Esophagus (tissue), 2 donors: ENCODE data around the gene ATP5F1D. TPM values are rescaled to one million over a fixed set of nuclear protein-coding genes. Genes with fewer than 3 reads are reported as not detected.

Experiments
- H3K27ac ChIP-seq, 2 donors: one replicate each; pipeline ENCODE4 v1.5.1; 2013; ENCODE audit warnings: low read depth in 2 of 2, mild to moderate bottlenecking in 2 of 2, inconsistent platforms in 1 of 2, low read length in 1 of 2, moderate library complexity in 1 of 2
- H3K27me3 ChIP-seq, 2 donors: one replicate each; pipeline ENCODE4 v1.6.1; 2013; ENCODE audit warnings: low read length in 2 of 2, control low read depth in 1 of 2, mild to moderate bottlenecking in 1 of 2; ENCODE audit not compliant: insufficient read depth in 2 of 2, control insufficient read depth in 1 of 2
- H3K36me3 ChIP-seq, 2 donors: one replicate each; pipeline ENCODE4 v1.6.1; 2013; ENCODE audit warnings: low read length in 1 of 2; ENCODE audit not compliant: control insufficient read depth in 2 of 2, insufficient read depth in 2 of 2
- H3K4me1 ChIP-seq, 2 donors: one replicate each; pipeline ENCODE4 v1.6.1; 2013; ENCODE audit warnings: low read length in 1 of 2; ENCODE audit not compliant: control insufficient read depth in 2 of 2, insufficient read depth in 2 of 2
- H3K4me3 ChIP-seq, 2 donors: one replicate each; pipeline ENCODE4 v1.5.1; 2013; ENCODE audit warnings: low read length in 2 of 2, mild to moderate bottlenecking in 2 of 2, low read depth in 1 of 2, moderate library complexity in 1 of 2
- H3K9me3 ChIP-seq, 2 donors: one replicate each; pipeline ENCODE4 v1.6.1; 2013; ENCODE audit warnings: mild to moderate bottlenecking in 2 of 2, low read depth in 1 of 2, low read length in 1 of 2, moderate library complexity in 1 of 2; ENCODE audit not compliant: control insufficient read depth in 2 of 2, insufficient read depth in 1 of 2
- WGBS, 2 donors: extraction: QIAGEN DNeasy Blood & Tissue Kit; methylation state at CpG; one replicate each; pipeline ENCODE4 v1.1.7; 2013; 5-methylcytosine and 5-hydroxymethylcytosine counted together
- polyA plus RNA-seq, 2 donors: library from polyadenylated mRNA; stranded (reverse); fragments of 200-250 nt; gene quantifications; one replicate each; pipeline ENCODE4 v1.2.3, GENCODE V29; 2013
- donor health status: healthy with polysubstance abuse.
- donor health status: Bipolar disorder and iron deficiency.

The ATP5F1D gene
- polyA plus RNA-seq, 2 donors = 234 to 289 TPM

DNA sequence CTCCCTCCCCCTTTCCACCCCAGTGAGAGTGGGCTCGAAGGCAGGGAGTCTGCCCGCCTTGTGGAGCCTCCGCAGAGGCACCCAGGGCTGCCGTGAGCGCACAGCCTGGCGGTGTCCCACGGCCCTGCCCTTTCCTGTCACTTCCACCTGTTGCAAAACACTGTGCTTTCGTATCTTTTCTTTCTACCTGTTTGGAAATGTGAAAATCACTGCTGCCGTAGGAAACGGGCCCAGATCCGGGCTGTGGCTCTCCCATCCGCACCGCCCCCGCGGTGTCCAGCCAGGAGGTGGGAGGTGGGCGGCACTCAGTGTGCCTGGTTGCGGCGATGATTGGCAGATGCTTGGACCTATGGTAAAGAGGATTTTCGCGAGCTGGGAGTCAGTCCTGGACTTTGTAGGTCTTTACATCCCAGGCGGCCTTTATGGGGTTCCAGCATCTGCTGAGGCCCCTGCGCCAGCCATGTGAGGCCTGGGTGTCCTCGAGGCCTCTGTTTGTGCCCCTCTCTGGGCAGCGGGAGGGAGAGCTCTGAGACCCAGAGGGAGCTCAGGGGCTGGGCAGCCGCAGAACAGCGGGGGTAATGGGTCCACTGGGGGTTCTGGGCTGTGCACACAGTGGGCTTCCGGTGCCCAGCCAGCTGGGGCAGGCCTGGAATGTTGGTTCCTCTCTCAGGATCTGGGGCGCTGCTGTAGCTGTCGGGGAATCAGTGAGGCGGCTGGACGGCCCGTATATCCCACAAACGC is 29.9 kb upstream of the ATP5F1D start:
- 62 to 76% methylated on average over 32 to 33 of the region's 33 CpGs for WGBS, 2 donors
- Histone ChIP-seq H3K4me3 (no peak overlapping the region), H3K36me3 (peaks cover 0 to 9% of the 10 kb centered on the region in 2 donors), H3K4me1 (peaks cover 14 to 46% of the 10 kb centered on the region in 2 donors), H3K27ac (peak overlapping the region; percentile 47 to 86), H3K9me3 (no peaks in the 10 kb centered on the region), H3K27me3 (no peaks in the 10 kb centered on the region)

DNA sequence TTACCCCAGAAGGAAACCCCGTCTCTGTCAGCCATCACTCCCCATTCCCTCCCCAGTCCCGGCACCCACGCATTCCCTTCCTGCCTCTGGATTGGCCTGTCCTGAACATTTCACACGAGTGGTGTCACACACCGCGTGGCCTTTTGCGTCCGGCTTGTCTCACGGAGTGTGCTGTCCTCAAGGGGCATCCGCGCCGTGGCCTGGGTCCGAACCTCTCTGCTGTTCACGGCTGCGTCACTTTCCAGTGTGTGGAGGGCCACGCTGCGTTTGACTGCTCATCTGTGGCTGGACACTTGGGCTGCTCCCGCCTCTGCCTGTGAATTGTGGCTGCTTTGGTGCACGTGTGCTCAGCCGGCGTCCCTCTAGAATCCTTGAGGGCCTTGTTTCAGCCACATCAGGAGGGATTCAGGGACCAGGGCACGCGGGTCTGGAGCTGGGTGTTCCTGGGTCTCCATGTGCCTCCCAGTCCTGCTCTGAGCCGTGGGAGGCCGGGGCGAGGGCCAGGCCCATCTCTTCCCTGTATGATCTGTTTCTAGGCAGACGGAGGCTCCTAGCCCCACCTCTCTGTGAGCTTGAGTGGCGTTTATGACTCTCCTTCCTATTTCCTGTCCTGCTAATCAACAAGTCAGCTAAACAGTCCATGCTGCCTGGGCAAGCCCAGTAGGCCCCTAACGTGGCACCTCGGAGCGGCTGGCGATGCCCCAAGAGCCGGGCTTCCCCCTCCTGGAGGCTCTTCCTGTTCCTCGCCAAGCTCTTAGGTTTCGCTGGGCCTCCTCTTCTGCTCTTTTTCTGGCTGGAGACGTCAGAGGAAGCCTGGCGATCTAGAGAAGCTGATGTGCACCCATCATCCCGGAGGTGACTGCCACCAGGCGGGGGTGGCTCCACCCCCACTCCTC is 27.9 kb upstream of the ATP5F1D start:
- H3K4me1 ChIP-seq = peaks cover 12 to 44% of the 10 kb centered on the region in 2 donors
- H3K9me3 ChIP-seq = no peaks in the 10 kb centered on the region
- H3K27me3 ChIP-seq = no peaks in the 10 kb centered on the region
- no peak overlapping the region for H3K4me3 ChIP-seq
- peaks cover 0 to 9% of the 10 kb centered on the region in 2 donors for H3K36me3 ChIP-seq
- WGBS, 2 donors = 40 to 51% methylated on average over 39 of the region's 39 CpGs
- peak overlapping the region; percentile 93 for H3K27ac ChIP-seq

DNA sequence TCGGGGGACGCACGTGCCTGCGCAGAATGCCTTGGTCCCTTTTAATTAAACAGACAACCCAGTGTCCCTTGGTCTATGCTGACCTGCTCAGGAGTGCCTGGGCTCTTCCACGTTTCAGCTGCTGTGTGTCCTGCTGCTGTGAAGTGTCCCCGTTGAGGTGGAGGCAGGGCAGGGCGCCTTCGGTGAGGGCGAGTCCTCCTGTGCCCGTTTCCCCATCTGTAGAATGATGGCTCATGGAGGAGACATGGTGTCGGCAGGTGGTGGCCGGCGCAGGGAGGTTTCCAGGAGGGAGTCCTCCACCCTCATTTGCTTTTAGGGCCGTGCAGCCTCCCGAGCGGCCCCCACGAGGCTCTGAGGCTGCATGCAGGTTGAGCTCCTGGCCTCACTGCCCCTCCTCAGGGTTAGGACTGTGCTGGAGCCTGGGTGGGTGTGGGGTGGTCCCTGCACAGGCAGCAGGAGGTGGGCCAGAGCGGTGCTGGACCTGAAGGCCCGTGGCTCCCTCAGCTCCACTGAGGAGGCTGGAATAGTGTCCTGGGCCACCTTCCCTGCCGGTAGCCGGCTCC is 27.2 kb upstream of the ATP5F1D start:
- peaks cover 12 to 40% of the 10 kb centered on the region in 2 donors for H3K4me1 ChIP-seq
- peaks cover 0 to 9% of the 10 kb centered on the region in 2 donors for H3K36me3 ChIP-seq
- H3K4me3 ChIP-seq = no peak overlapping the region
- H3K9me3 ChIP-seq = no peaks in the 10 kb centered on the region
- 48 to 56% methylated on average over 21 of the region's 21 CpGs for WGBS, 2 donors
- H3K27ac ChIP-seq = peak overlapping the region; percentile 93
- no peaks in the 10 kb centered on the region for H3K27me3 ChIP-seq

DNA sequence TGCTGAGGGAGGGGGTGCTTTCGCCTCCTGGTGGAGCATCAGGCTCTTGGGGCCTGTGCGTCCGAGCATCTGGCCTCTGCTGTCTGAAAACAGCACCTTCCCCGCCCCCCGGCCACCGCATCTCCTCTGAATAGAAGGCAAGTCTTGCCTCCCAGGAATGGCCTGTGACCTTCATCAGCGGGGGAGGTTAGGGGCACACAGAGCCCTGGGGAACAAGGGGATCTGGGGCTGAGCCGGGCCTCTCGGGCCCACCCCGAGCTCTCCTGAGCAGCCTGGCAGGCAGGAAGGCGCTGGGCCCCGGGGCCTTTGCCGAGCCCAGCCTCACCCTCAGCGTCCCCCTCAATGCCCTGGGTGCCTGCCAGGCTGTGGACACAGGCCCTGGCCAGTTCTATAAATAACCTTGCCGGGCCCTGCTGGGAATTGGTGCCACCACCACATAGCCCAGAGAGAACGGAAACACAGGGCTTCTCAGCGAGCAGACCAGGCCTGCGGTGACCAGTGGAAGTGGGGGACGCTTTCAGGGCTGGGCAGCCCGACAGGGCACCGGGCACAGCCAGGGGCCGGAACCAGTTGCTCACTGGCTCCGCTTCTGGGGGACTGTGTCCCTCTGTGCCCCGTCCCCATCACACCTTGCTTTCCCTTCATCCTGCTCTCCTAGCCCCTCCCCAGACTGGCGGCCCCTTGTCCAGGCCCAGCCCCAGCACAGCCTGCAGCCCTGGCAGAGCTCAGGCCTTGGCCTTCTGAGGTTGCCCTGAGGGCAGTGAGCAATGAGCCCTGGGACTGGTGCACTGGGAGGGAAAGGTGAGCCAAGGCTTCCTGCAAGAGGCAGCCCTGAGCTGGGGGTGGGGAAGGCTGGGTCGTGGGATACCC is 26.5 kb upstream of the ATP5F1D start:
- no peaks in the 10 kb centered on the region for H3K27me3 ChIP-seq
- H3K27ac ChIP-seq = peak overlapping the region; percentile 93
- no peak overlapping the region for H3K4me3 ChIP-seq
- peaks cover 12 to 34% of the 10 kb centered on the region in 2 donors for H3K4me1 ChIP-seq
- 63 to 69% methylated on average over 21 to 26 of the region's 26 CpGs for WGBS, 2 donors
- H3K36me3 ChIP-seq = peaks cover 0 to 6% of the 10 kb centered on the region in 2 donors
- H3K9me3 ChIP-seq = no peaks in the 10 kb centered on the region

- peak overlapping the region in 1 of 2 donors; percentile 65 for H3K27ac ChIP-seq
- no peaks in the 10 kb centered on the region for H3K27me3 ChIP-seq
- no peaks in the 10 kb centered on the region for H3K9me3 ChIP-seq
- no peak overlapping the region for H3K4me3 ChIP-seq
- peaks cover 11 to 29% of the 10 kb centered on the region in 2 donors for H3K4me1 ChIP-seq
- 78 to 79% methylated on average over 12 of the region's 12 CpGs for WGBS, 2 donors
- peaks cover 8 to 22% of the 10 kb centered on the region in 2 donors for H3K36me3 ChIP-seq
Measured at GRCh38 chr19:1216756-1217155, 24.8 kb upstream of the ATP5F1D start.

DNA sequence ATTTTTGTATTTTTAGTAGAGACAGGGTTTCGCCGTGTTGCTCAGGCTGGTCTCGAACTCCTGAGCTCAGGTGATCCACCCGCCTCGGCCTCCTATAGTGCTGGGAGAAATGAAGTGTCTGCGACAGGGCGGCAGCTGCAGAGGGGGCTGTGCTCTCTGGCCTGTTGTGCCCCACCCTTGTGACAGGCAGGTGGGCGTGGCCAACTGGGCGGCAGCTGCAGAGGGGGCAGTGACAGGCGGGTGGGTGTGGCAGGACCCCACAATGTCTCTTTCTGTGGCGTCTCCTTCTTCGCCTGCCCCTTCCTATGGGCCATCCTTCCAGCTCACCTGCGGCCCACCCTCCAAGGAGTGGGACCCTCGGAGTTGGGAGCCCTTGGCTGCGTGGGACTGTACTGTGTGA is 24.2 kb upstream of the ATP5F1D start:
- Histone ChIP-seq H3K4me1 (peaks cover 9 to 29% of the 10 kb centered on the region in 2 donors), H3K36me3 (peaks cover 8 to 27% of the 10 kb centered on the region in 2 donors), H3K27me3 (no peaks in the 10 kb centered on the region), H3K27ac (peak overlapping the region in 1 of 2 donors; percentile 45), H3K4me3 (no peak overlapping the region), H3K9me3 (no peaks in the 10 kb centered on the region)
- WGBS, 2 donors = 78 to 87% methylated on average over 14 to 15 of the region's 15 CpGs

DNA sequence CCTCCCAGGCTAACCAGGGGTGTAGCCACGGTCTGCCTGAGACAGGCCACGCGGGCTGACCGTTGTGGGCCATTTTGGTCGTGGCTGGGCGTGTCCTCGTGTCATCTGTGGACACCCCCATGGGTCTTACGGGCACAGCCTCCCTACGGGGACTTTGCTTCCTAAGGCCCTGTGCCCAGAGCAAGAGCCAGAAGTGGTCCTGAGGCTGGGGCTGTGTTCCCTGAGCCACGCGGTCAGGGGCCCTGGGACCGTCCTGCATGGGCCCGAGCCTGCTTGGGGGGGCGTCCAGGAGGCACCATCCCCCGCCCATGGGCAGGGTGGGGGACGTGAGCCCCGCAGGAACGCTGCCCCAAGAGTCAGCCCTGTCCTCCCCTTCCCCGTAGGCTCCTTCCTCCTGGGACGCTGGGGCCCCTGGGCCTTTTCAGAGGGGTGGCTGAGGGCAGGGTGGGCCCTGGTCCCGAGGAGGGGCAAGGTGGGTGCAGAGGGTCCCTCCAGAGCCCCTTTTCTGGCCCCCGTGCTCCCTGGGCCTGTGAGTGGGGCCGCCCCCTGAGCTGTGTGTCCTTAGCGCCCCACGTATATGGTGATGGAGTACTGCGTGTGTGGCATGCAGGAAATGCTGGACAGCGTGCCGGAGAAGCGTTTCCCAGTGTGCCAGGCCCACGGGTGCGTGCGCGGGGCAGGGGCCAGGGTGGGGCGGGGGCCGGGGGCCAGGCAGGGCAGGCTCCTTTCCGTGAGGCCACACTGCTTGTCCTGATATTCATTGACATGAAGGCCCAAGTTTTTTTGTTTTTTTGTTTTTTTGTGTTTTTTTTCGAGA is 22.6 kb upstream of the ATP5F1D start:
- peaks cover 5 to 23% of the 10 kb centered on the region in 2 donors for H3K4me1 ChIP-seq
- 88% methylated on average over 36 to 37 of the region's 37 CpGs for WGBS, 2 donors
- H3K27me3 ChIP-seq = no peaks in the 10 kb centered on the region
- H3K4me3 ChIP-seq = no peak overlapping the region
- H3K36me3 ChIP-seq = peaks cover 8 to 39% of the 10 kb centered on the region in 2 donors
- H3K27ac ChIP-seq = peak overlapping the region; percentile 0 to 45
- no peaks in the 10 kb centered on the region for H3K9me3 ChIP-seq

DNA sequence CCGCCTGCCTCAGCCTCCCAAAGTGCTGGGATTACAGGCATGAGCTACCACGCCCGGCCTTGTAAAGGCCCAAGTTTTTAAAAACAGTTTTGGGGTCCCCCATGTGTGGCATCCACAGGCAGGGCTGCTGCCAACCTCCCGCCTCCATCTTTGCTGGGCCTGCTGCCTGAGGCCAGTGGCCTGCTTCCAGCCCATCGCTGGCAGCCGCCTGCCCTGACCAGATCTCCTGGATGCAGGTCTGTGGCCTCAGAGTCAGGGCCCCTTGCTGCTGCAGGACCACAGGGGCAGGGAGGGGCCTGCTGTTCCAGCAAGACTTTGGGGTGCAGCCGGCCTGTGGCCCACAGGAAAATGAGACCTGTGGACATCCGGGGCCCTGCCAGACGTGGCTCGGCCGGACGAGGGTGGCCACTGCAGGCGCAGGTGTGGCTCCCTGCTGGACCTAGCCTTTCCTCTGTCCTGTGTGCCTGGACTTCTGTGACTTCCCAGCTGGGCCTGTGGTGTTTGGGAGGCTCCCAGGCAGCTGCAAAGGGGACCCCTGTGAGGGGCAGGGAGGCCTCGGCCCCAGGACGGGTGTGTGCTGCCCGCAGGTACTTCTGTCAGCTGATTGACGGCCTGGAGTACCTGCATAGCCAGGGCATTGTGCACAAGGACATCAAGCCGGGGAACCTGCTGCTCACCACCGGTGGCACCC is 21.6 kb upstream of the ATP5F1D start:
- H3K4me1 ChIP-seq = peaks cover 0 to 14% of the 10 kb centered on the region in 2 donors
- H3K4me3 ChIP-seq = no peak overlapping the region
- no peaks in the 10 kb centered on the region for H3K9me3 ChIP-seq
- no peaks in the 10 kb centered on the region for H3K27me3 ChIP-seq
- 88 to 90% methylated on average over 15 to 19 of the region's 19 CpGs for WGBS, 2 donors
- H3K27ac ChIP-seq = no peak overlapping the region
- peaks cover 8 to 48% of the 10 kb centered on the region in 2 donors for H3K36me3 ChIP-seq
